Measurements from ENCODE around the gene SAPCD2.

Gene SAPCD2

DNA sequence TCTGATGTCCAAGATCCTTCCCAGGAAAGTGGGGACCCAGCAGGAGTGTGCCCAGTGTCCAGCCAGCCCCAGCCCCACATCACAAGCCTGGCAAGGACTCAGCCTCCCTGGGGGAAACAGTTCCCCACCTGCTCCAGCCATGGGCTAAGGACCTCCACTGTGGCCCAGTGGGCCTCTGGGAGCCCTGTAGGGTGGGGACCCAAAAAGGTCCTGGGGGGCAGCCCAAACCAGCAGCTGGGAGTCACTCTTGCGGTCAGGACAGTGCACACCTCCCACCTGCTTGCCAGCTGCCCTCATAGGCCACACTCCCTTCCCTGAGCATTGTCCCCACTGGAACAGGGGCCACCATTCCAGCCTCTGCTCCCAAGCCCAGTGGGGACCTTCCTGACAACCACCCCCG is 44.0 kb downstream of the SAPCD2 start:
- Histone ChIP-seq H3K27me3 (ENCODE audit: insufficient read depth, insufficient read length) (peaks cover 34% of the 10 kb centered on the region), H3K36me3 (ENCODE audit: insufficient read depth, insufficient read length, low read length) (no peaks in the 10 kb centered on the region), H3K4me1 (ENCODE audit: insufficient read depth, insufficient read length) (peaks cover 47% of the 10 kb centered on the region), H3K9ac (ENCODE audit: insufficient read length, low read depth) (no peak overlapping the region), H3K4me3 (ENCODE audit: insufficient read length, low read depth) (no peak overlapping the region), H3K9me3 (ENCODE audit: insufficient read depth, low read length) (no peaks in the 10 kb centered on the region)
- no peak for DNase-seq (ENCODE audit: low read depth, low spot score)
- TF ChIP-seq YY1 (IDR thresholded peaks at IDR 0.05; ENCODE audit: insufficient read depth, insufficient read length) (no peak), SUZ12 (IDR thresholded peaks at IDR 0.05; ENCODE audit: extremely low read depth, insufficient read depth, insufficient read length) (no peak), ZNF274 (IDR thresholded peaks at IDR 0.05; ENCODE audit: low read depth, low read length) (no peak)

DNA sequence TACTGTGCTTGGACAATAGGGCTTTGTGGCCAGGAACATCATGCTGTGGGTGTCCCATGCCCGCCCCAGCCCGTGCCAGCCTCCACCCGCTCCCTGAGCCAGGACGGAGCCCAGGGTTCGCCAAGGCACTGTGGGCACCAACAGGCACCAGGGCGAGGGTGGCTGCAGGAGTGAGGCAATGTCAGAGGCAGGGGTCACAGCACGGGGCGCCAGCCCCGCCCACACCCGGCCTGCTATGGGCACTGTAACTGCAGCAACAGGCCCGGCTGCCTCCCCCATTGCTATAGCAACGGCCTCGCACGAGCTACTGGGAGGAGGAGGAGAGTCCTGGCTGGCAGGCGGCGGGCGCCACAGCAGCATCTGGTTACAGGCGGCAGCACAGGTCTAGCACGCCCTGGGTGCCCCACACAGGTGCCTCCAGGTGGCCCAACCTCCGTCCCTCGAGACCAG is 44.8 kb downstream of the SAPCD2 start:
- TF ChIP-seq SUZ12 (IDR thresholded peaks at IDR 0.05; ENCODE audit: extremely low read depth, insufficient read depth, insufficient read length) (no peak), YY1 (IDR thresholded peaks at IDR 0.05; ENCODE audit: insufficient read depth, insufficient read length) (no peak), ZNF274 (IDR thresholded peaks at IDR 0.05; ENCODE audit: low read depth, low read length) (no peak)
- no peak for DNase-seq (ENCODE audit: low read depth, low spot score)
- H3K9ac ChIP-seq (ENCODE audit: insufficient read length, low read depth): peak overlapping the region; percentile 32
- H3K36me3 ChIP-seq (ENCODE audit: insufficient read depth, insufficient read length, low read length): no peaks in the 10 kb centered on the region
- H3K9me3 ChIP-seq (ENCODE audit: insufficient read depth, low read length): no peaks in the 10 kb centered on the region
- H3K4me1 ChIP-seq (ENCODE audit: insufficient read depth, insufficient read length): peaks cover 50% of the 10 kb centered on the region
- no peak overlapping the region for H3K4me3 ChIP-seq (ENCODE audit: insufficient read length, low read depth)
- peaks cover 34% of the 10 kb centered on the region for H3K27me3 ChIP-seq (ENCODE audit: insufficient read depth, insufficient read length)

DNA sequence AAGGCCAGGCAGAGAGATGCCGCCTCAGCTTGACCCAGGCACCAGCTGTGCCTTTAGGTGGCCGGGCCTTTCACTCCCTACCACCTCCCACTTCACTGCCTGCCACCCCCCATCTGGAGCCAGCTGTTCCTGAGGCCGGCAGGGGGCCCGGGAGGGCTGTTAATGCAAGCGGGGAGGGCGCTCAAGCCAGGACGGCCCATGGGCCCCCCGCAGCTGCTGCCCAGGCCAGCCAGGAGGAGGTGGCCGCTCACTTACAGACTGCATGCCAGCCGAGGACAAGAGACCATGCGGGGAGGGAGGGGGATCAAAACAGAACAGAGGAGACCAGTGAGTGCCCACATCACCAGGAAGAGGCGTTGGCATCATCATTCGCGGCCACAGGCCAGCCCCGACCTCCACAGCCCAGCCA is 46.8 kb downstream of the SAPCD2 start:
- TF ChIP-seq ZNF274 (IDR thresholded peaks at IDR 0.05; ENCODE audit: low read depth, low read length) (no peak), SUZ12 (IDR thresholded peaks at IDR 0.05; ENCODE audit: extremely low read depth, insufficient read depth, insufficient read length) (no peak), YY1 (IDR thresholded peaks at IDR 0.05; ENCODE audit: insufficient read depth, insufficient read length) (no peak)
- DNase-seq (ENCODE audit: low read depth, low spot score): no peak
- Histone ChIP-seq H3K36me3 (ENCODE audit: insufficient read depth, insufficient read length, low read length) (no peaks in the 10 kb centered on the region), H3K9me3 (ENCODE audit: insufficient read depth, low read length) (no peaks in the 10 kb centered on the region), H3K4me1 (ENCODE audit: insufficient read depth, insufficient read length) (peaks cover 42% of the 10 kb centered on the region), H3K27me3 (ENCODE audit: insufficient read depth, insufficient read length) (peaks cover 24% of the 10 kb centered on the region), H3K4me3 (ENCODE audit: insufficient read length, low read depth) (no peak overlapping the region), H3K9ac (ENCODE audit: insufficient read length, low read depth) (peak overlapping the region; percentile 45)

DNA sequence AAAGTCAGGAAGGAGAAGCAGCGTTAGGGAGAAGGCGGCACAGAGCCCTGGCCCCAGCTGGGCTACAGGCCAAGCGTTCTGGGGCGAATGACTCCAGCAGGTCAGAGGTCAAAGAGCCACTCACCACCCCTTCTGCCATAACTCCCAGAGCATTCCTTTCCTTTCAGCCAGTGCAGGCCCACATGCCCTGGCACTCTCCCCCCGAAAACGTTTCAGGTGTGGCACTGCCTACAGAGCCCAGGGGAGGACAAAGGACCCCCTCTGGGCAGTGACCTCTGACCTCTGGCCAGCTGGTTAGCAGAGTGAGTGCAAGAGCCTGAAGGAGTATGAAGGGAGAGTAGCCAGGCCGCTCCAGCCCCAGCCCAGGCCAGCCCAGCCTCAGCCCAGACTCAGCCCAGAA is 47.2 kb downstream of the SAPCD2 start:
- no peaks in the 10 kb centered on the region for H3K36me3 ChIP-seq (ENCODE audit: insufficient read depth, insufficient read length, low read length)

GRCh38 chr9:137022662-137023008 is 47.7 kb downstream of the SAPCD2 start:
- Histone ChIP-seq H3K36me3 (ENCODE audit: insufficient read depth, insufficient read length, low read length) (no peaks in the 10 kb centered on the region), H3K4me1 (ENCODE audit: insufficient read depth, insufficient read length) (peaks cover 38% of the 10 kb centered on the region), H3K9ac (ENCODE audit: insufficient read length, low read depth) (no peak overlapping the region), H3K9me3 (ENCODE audit: insufficient read depth, low read length) (no peaks in the 10 kb centered on the region), H3K27me3 (ENCODE audit: insufficient read depth, insufficient read length) (peaks cover 20% of the 10 kb centered on the region), H3K4me3 (ENCODE audit: insufficient read length, low read depth) (no peak overlapping the region)
- TF ChIP-seq SUZ12 (IDR thresholded peaks at IDR 0.05; ENCODE audit: extremely low read depth, insufficient read depth, insufficient read length) (no peak), ZNF274 (IDR thresholded peaks at IDR 0.05; ENCODE audit: low read depth, low read length) (no peak), YY1 (IDR thresholded peaks at IDR 0.05; ENCODE audit: insufficient read depth, insufficient read length) (no peak)
- DNase-seq (ENCODE audit: low read depth, low spot score): no peak

More for the DNA sequence above, 47.2 kb downstream of the SAPCD2 start:
- H3K9me3 ChIP-seq (ENCODE audit: insufficient read depth, low read length): no peaks in the 10 kb centered on the region
- H3K27me3 ChIP-seq (ENCODE audit: insufficient read depth, insufficient read length): peaks cover 21% of the 10 kb centered on the region
- peaks cover 39% of the 10 kb centered on the region for H3K4me1 ChIP-seq (ENCODE audit: insufficient read depth, insufficient read length)
- peak overlapping the region; percentile 45 for H3K9ac ChIP-seq (ENCODE audit: insufficient read length, low read depth)
- no peak for TF ChIP-seq YY1 (IDR thresholded peaks at IDR 0.05; ENCODE audit: insufficient read depth, insufficient read length)
- H3K4me3 ChIP-seq (ENCODE audit: insufficient read length, low read depth): no peak overlapping the region
- no peak for DNase-seq (ENCODE audit: low read depth, low spot score)

- Histone ChIP-seq H3K9ac (ENCODE audit: insufficient read length, low read depth) (no peak overlapping the region), H3K27me3 (ENCODE audit: insufficient read depth, insufficient read length) (peaks cover 14% of the 10 kb centered on the region), H3K4me3 (ENCODE audit: insufficient read length, low read depth) (no peak overlapping the region), H3K9me3 (ENCODE audit: insufficient read depth, low read length) (no peaks in the 10 kb centered on the region), H3K4me1 (ENCODE audit: insufficient read depth, insufficient read length) (peaks cover 33% of the 10 kb centered on the region), H3K36me3 (ENCODE audit: insufficient read depth, insufficient read length, low read length) (no peaks in the 10 kb centered on the region)
- no peak for TF ChIP-seq YY1 (IDR thresholded peaks at IDR 0.05; ENCODE audit: insufficient read depth, insufficient read length)
- TF ChIP-seq SUZ12 (IDR thresholded peaks at IDR 0.05; ENCODE audit: extremely low read depth, insufficient read depth, insufficient read length): no peak
- TF ChIP-seq ZNF274 (IDR thresholded peaks at IDR 0.05; ENCODE audit: low read depth, low read length): no peak
- peak; percentile 84 for DNase-seq (ENCODE audit: low read depth, low spot score)
Observed at GRCh38 chr9:137021979-137022661, 48.2 kb downstream of the SAPCD2 start.

DNA sequence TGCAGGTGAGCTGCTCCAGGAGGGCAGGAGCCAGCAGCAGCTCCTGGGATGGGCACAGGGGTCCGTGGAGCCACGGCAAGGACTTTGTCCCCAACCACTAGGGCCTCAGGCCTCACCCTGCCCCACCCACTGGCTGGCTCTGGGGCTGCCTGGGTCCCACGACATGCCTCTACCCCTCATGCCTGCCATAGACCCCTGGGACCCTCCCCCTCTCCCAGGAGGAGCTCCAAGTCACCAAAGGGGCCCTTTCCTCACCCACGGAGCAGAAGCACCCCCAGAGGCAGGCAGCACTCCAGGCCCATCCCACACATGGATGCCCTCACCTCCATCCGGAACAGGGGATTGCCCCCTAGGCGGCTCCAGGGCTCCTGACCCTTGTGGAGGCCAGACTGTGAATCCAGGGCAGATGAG is 48.8 kb downstream of the SAPCD2 start:
- Histone ChIP-seq H3K27me3 (ENCODE audit: insufficient read depth, insufficient read length) (peaks cover 9% of the 10 kb centered on the region), H3K4me3 (ENCODE audit: insufficient read length, low read depth) (no peak overlapping the region), H3K36me3 (ENCODE audit: insufficient read depth, insufficient read length, low read length) (peaks cover 5% of the 10 kb centered on the region), H3K9me3 (ENCODE audit: insufficient read depth, low read length) (no peaks in the 10 kb centered on the region), H3K4me1 (ENCODE audit: insufficient read depth, insufficient read length) (peaks cover 29% of the 10 kb centered on the region), H3K9ac (ENCODE audit: insufficient read length, low read depth) (no peak overlapping the region)
- no peak for DNase-seq (ENCODE audit: low read depth, low spot score)
- TF ChIP-seq ZNF274 (IDR thresholded peaks at IDR 0.05; ENCODE audit: low read depth, low read length): no peak
- no peak for TF ChIP-seq YY1 (IDR thresholded peaks at IDR 0.05; ENCODE audit: insufficient read depth, insufficient read length)
- no peak for TF ChIP-seq SUZ12 (IDR thresholded peaks at IDR 0.05; ENCODE audit: extremely low read depth, insufficient read depth, insufficient read length)

All from NT2/D1 (cell line).